ENCODE results near the gene NCBP1.

GRCh38 chr9:97625620-97626019 is 8.0 kb upstream of the NCBP1 start:
- TF ChIP-seq, protein P1, sequence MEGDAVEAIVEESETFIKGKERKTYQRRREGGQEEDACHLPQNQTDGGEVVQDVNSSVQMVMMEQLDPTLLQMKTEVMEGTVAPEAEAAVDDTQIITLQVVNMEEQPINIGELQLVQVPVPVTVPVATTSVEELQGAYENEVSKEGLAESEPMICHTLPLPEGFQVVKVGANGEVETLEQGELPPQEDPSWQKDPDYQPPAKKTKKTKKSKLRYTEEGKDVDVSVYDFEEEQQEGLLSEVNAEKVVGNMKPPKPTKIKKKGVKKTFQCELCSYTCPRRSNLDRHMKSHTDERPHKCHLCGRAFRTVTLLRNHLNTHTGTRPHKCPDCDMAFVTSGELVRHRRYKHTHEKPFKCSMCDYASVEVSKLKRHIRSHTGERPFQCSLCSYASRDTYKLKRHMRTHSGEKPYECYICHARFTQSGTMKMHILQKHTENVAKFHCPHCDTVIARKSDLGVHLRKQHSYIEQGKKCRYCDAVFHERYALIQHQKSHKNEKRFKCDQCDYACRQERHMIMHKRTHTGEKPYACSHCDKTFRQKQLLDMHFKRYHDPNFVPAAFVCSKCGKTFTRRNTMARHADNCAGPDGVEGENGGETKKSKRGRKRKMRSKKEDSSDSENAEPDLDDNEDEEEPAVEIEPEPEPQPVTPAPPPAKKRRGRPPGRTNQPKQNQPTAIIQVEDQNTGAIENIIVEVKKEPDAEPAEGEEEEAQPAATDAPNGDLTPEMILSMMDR (IDR thresholded peaks at IDR 0.05) = no peak
- TF ChIP-seq POLR2A (IDR thresholded peaks at IDR 0.05) (no peak), POLR2AphosphoS5 (IDR thresholded peaks at IDR 0.05) (no peak), EP300 (IDR thresholded peaks at IDR 0.05) (no peak)
